ENCODE data around the gene LLGL2.

Gene LLGL2

DNA sequence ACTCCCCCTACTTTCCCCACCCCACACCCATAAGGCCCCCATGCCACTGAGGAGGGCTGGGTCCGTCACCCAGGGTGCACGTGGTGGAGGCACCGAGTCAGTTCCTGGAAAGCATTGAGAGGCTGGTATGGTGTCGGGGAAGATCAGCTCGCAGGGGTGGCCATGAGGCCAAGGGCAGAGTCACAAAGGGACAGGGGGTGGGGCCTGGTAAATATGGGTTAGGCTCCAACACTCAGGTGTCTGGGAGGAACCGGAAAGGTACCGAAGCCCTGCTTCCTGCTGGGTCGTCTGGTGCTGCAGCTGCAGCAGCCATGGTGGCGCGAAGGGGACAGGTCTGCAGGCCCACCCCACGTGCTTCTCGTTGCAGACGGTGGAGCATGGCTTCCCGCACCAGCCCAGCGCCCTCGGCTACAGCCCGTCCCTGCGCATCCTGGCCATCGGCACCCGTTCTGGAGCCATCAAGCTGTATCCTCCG, 30.2 kb downstream of the LLGL2 start:
- H3K27ac ChIP-seq (replicated peaks): no peak overlapping the region
- DNase-seq (ENCODE audit: low read depth in 1 of 2, low spot score in 1 of 2): no peak

DNA sequence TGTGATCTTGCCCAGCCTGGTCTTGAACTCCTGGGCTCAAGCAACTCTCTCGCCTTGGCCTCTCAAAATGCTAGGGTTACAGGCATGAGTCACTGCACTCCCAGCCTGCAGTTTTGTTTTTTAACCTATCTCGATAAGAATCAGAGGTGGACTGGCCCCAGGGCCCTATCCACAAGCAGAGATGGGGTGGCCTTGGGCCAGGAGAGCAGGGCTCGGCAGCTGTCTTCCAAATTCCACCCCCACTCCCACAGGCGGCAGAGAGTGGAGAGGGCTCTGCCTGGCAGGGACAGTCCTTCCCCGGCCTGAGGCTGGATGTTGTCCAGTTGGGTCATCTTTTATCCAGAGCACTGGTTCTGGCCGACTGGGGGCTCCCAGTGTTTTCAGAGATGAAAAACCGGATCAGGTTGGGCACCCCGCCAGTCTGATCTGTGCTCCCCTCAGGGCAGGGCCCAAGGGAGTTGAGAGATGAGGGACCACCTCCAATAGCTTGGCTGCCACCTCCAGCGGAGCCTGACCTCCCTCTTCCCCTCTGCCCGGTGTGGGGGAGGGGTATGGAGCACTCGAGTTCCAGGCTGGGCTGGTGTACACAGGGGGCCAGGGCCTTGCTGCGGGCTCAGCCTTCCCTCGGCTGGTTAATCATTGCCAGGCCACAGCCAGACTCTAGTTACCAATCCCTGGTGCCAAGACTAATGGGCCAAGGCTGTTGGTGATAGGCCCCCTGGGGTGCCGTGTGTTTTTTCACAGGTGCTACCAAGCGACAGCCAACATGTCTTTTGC, 31.8 kb downstream of the LLGL2 start:
- no peaks in the 10 kb centered on the region for H3K27me3 ChIP-seq (ENCODE audit: insufficient read depth, poor library complexity, severe bottlenecking)
- H3K4me3 ChIP-seq (replicated peaks; ENCODE audit: insufficient read depth, low read length): no peak overlapping the region
- TF ChIP-seq REST (IDR thresholded peaks at IDR 0.05; ENCODE audit: insufficient replicate concordance, low read depth): no peak
- no peak for TF ChIP-seq CTCF (IDR thresholded peaks at IDR 0.05; ENCODE audit: insufficient read depth, low read length)
- TF ChIP-seq SPI1 (IDR thresholded peaks at IDR 0.05; ENCODE audit: borderline replicate concordance, low read depth): no peak
- TF ChIP-seq GABPA (IDR thresholded peaks at IDR 0.05; ENCODE audit: low read depth): no peak
- no peak for TF ChIP-seq POLR2AphosphoS5 (IDR thresholded peaks at IDR 0.05; ENCODE audit: low read depth)
- no peak overlapping the region for H3K27ac ChIP-seq (replicated peaks)
- DNase-seq (ENCODE audit: low read depth in 1 of 2, low spot score in 1 of 2): no peak

More for the DNA sequence above, 30.2 kb downstream of the LLGL2 start:
- TF ChIP-seq CTCF (IDR thresholded peaks at IDR 0.05; ENCODE audit: insufficient read depth, low read length): no peak
- no peak for TF ChIP-seq SPI1 (IDR thresholded peaks at IDR 0.05; ENCODE audit: borderline replicate concordance, low read depth)
- TF ChIP-seq GABPA (IDR thresholded peaks at IDR 0.05; ENCODE audit: low read depth): no peak
- no peak for TF ChIP-seq POLR2AphosphoS5 (IDR thresholded peaks at IDR 0.05; ENCODE audit: low read depth)
- H3K27me3 ChIP-seq (ENCODE audit: insufficient read depth, poor library complexity, severe bottlenecking): no peaks in the 10 kb centered on the region
- H3K4me3 ChIP-seq (replicated peaks; ENCODE audit: insufficient read depth, low read length): no peak overlapping the region

GRCh38 chr17:75557852-75558665, 32.6 kb downstream of the LLGL2 start:
- no peak for TF ChIP-seq CTCF (IDR thresholded peaks at IDR 0.05; ENCODE audit: insufficient read depth, low read length)
- TF ChIP-seq SPI1 (IDR thresholded peaks at IDR 0.05; ENCODE audit: borderline replicate concordance, low read depth): no peak
- TF ChIP-seq POLR2AphosphoS5 (IDR thresholded peaks at IDR 0.05; ENCODE audit: low read depth): no peak
- no peak for TF ChIP-seq REST (IDR thresholded peaks at IDR 0.05; ENCODE audit: insufficient replicate concordance, low read depth)
- no peak for TF ChIP-seq GABPA (IDR thresholded peaks at IDR 0.05; ENCODE audit: low read depth)
- Histone ChIP-seq H3K4me3 (replicated peaks; ENCODE audit: insufficient read depth, low read length) (no peak overlapping the region), H3K27ac (replicated peaks) (no peak overlapping the region), H3K27me3 (ENCODE audit: insufficient read depth, poor library complexity, severe bottlenecking) (no peaks in the 10 kb centered on the region)
- no peak for DNase-seq (ENCODE audit: low read depth in 1 of 2, low spot score in 1 of 2)
